C4-2B (cell line): ENCODE data around the gene BTBD8.

ENCODE experiments used
- H3K27ac ChIP-seq: fragments of 450-650 bp; 2 replicates; pipeline ENCODE4 v1.5.1; 2017
- ZFX ChIP-seq: fragments of 450-650 bp; IDR thresholded peaks from 2 replicates; pipeline ENCODE4 v1.6.1; 2017
- TF ChIP-seq, protein P1 (sequence below): fragments of 450-650 bp; conservative IDR thresholded peaks from 2 replicates; pipeline ENCODE4 v1.5.1; 2017; ENCODE audit warnings: mild to moderate bottlenecking

BTBD8 gene

DNA sequence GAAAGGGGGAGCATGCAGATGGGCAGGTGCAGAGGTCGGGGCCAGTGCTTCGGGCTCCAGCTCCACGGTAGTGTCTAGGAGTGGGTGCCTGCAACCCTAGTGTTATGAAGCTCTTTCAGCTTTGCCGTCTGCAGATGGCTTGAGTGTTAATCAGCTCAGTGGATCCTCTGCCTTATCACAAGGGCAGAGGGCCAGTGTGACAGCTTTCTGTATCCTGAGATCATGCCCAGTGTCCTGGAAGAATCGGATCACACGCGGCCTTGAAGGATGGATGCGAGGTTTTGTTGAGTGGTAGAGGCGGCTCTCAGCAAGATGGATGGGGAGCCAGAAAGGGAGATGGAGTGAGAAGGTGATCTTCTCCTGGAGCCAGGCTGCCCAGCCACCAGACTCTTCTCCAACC lies 112.1 kb downstream of the BTBD8 start:
- no peak overlapping the region for H3K27ac ChIP-seq
- TF ChIP-seq ZFX, result no peak

DNA sequence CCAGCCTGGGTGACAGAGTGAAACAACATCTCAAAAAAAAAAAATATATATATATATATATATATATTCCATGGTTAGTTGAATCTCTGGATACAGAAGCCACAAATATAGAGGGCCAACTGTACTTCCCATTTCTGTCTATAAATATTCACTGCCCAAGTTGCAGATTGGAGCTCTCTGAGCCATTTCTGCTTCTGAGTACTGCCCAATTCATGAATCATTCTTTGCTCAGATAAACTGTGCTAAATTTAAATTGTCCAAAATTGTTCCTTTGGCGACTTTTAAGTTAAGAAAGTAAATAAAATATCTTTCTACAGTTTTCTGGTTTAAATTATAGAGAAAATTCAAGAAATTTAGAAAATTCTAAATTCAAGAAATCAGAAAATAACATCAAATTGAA lies 114.4 kb downstream of the BTBD8 start:
- no peak for TF ChIP-seq ZFX
- TF ChIP-seq, protein P1, sequence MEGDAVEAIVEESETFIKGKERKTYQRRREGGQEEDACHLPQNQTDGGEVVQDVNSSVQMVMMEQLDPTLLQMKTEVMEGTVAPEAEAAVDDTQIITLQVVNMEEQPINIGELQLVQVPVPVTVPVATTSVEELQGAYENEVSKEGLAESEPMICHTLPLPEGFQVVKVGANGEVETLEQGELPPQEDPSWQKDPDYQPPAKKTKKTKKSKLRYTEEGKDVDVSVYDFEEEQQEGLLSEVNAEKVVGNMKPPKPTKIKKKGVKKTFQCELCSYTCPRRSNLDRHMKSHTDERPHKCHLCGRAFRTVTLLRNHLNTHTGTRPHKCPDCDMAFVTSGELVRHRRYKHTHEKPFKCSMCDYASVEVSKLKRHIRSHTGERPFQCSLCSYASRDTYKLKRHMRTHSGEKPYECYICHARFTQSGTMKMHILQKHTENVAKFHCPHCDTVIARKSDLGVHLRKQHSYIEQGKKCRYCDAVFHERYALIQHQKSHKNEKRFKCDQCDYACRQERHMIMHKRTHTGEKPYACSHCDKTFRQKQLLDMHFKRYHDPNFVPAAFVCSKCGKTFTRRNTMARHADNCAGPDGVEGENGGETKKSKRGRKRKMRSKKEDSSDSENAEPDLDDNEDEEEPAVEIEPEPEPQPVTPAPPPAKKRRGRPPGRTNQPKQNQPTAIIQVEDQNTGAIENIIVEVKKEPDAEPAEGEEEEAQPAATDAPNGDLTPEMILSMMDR, result no peak
- no peak overlapping the region for H3K27ac ChIP-seq

DNA sequence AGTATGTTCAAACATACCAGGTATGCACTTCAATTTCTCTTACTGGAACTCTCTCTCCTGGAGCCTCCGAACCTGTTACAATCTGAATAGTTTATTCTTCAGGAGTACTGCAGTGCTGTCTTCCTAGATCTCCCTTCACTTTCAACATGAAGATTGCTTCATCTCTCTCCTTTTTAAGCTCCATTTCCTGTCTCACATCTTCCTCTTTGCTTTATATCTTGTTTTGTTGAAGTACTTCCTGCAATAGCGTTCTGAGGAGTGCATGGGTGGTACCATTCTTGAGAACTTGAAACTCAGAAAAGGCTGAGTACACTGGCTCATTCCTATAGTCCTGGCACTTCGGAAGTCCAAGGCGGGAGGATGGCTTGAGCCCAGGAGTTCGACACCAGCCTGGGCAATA lies 121.8 kb downstream of the BTBD8 start:
- H3K27ac ChIP-seq, result no peak overlapping the region
- TF ChIP-seq, protein P1, result no peak
- TF ChIP-seq ZFX, result no peak

DNA sequence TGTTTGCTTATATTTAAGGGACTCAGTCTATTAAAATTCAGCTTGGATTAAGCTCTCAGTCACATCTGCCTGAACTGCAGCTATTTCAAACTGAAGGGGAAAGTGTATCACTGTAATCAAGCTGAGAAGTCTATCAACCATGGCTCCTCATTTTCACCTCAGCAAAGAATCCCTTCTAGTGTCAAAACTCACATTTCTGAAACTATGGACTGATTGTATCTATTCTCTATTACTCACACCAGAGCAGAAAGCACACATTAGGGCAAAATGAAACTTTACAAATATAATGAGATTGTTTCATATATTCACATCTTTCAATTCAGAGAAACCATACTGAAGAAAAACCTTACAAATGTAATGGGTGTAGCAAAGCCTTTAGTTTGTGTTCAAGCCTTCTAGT lies 123.0 kb downstream of the BTBD8 start:
- H3K27ac ChIP-seq, result no peak overlapping the region
- no peak for TF ChIP-seq ZFX
- TF ChIP-seq, protein P1, result no peak

DNA sequence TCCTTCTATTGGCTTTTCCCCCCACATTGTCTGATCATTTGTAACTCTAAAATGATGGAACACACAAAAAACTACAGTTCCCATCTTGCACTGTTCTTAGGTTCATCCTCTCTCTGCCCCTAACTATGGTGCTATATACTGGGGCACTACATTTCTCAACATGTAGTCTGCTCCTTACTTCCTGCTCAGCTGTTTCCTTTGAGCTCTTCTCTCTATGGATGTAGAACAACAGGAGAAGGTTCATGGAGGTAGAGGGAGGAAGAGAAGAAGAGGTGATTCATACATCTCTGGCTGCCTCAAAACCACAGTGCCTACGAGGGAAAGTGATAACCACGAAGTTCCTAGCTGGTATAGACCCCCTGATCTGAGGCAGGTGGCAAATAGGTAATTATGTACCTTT lies 130.6 kb downstream of the BTBD8 start:
- no peak overlapping the region for H3K27ac ChIP-seq
- no peak for TF ChIP-seq ZFX
- TF ChIP-seq, protein P1, result no peak

DNA sequence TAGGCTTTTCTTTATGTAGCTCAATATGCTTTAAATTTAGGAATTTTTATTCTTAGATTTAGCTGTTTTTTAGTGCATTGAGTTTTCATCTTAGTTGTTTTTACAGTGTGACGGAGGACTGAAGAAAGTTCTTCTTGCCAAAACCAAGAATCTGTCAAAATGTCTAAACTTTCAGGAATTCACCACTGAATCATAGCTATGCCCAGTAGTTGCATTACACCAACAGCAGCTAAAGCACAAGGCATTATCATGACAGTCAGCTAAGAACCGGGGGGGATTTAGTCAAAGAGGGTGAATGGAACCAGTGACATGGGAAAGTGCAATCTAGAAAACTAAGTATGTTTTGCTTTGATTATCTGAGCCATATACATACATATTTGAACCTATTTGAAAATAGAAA lies 131.0 kb downstream of the BTBD8 start:
- no peak for TF ChIP-seq ZFX
- TF ChIP-seq, protein P1, result no peak
- H3K27ac ChIP-seq, result no peak overlapping the region

DNA sequence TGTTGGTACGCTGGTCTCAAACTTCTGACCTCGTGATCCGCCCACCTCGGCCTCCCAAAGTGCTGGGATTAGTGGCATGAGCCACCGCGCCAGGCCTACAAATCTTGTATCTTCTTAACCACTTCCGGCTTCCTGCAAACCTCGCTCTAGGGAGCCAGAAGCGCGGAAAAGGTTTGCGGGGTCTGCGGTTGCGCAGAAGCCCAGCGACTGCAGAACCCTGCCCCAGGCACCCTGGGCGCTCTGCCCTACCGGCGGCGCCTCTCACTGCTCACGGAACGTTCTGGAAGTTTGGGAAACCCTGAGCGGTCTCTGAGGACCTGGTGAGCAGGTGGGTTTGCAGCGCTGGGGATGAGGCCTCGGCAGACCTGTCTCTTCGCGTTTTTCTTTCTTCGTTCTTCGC lies 137.6 kb downstream of the BTBD8 start, which contains the start of gene C1orf146:
TSS of gene C1orf146 (plus strand) at position 195 of the 400 bp plus-strand sequence. CDS start 13,506 bp downstream, outside the sequence.
- no peak within 1 kb of the TSS for H3K27ac ChIP-seq
- TF ChIP-seq, protein P1, result no peak
- no peak for TF ChIP-seq ZFX

DNA sequence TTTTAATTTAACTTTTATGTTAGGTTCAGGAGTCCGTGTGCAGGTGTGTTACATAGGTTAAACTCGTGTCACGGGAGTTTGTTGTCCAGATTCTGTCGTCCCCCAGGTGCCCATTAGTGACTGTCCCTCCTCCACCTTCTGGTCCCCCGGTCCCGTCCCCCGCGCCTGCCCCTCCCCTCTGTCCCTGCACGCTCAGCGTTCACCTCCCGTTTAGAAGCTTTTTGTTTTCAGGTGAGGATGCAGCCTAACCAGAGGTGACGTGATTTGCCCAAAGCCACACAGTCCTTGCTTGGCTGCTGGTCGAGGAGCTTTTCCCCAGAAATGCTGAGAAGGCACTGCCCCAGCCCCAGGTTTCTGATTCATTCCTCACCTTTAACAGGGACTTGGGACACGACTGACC lies 138.4 kb downstream of the BTBD8 start:
- no peak for TF ChIP-seq ZFX
- no peak overlapping the region for H3K27ac ChIP-seq
